ENCODE measurements around the gene UROC1.

DNA sequence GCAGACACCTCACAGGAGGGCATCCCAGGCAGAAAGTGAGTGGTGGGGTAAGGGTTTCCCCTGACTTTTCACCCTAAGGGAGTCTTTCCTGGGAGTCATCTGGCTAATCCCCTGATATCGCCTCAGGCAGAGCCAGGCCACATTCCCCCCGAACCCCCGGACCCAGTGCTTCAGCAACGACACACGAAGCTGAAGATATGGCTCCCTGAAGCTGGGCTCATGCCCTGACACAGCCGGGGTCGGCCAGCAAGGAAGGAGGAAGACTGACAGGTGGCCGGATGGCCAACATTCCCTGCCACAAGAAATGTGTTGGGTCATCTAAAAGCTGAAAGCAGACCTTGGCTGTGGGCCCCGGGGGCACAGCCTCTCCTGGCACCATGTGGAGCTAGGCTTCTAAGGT lies 20.7 kb upstream of the UROC1 start:
- TF ChIP-seq TAF1 (IDR thresholded peaks at IDR 0.05; ENCODE audit: low read depth), result no peak
- TF ChIP-seq CEBPB (IDR thresholded peaks at IDR 0.05), result no peak
- no peak for TF ChIP-seq TCF12 (IDR thresholded peaks at IDR 0.05; ENCODE audit: low read depth)
- TF ChIP-seq, protein P1, sequence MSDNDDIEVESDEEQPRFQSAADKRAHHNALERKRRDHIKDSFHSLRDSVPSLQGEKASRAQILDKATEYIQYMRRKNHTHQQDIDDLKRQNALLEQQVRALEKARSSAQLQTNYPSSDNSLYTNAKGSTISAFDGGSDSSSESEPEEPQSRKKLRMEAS (IDR thresholded peaks at IDR 0.05), result no peak
- TF ChIP-seq EP300 (IDR thresholded peaks at IDR 0.05; ENCODE audit: borderline replicate concordance), result no peak
- TF ChIP-seq REST (IDR thresholded peaks at IDR 0.05; ENCODE audit: low read depth), result no peak
- no peak for TF ChIP-seq NFIC (IDR thresholded peaks at IDR 0.05)
- no peak for TF ChIP-seq FOXM1 (IDR thresholded peaks at IDR 0.05; ENCODE audit: borderline replicate concordance, low read depth)
- TF ChIP-seq CREB1 (IDR thresholded peaks at IDR 0.05; ENCODE audit: low read depth), result no peak
- TF ChIP-seq YY1 (IDR thresholded peaks at IDR 0.05; ENCODE audit: low read depth), result no peak
- no peak for TF ChIP-seq ZBTB7A (IDR thresholded peaks at IDR 0.05; ENCODE audit: low read depth)

Data from Ishikawa (cell line).